Chondrocyte (in vitro differentiated cells): ENCODE results near the gene SYT6. TPM values are rescaled to one million over a fixed set of nuclear protein-coding genes. Genes with fewer than 3 reads are reported as not detected.

Source experiments
- DNase-seq: peaks from one replicate; pipeline ENCODE4 v3.0.0; 2021; ENCODE audit warnings: mixed read lengths, low spot score
- H3K27ac Mint-ChIP-seq: one replicate; pipeline ENCODE4 v1.8.0; 2021; ENCODE audit warnings: mild to moderate bottlenecking, moderate library complexity, mixed read lengths; ENCODE audit not compliant: unreplicated experiment
- H3K27me3 Mint-ChIP-seq: 2 replicates; pipeline ENCODE4 v1.8.0; 2021; ENCODE audit warnings: low read depth, mixed read lengths
- H3K36me3 Mint-ChIP-seq: 2 replicates; pipeline ENCODE4 v1.8.0; 2021; ENCODE audit warnings: low read depth, mixed read lengths
- H3K4me1 Mint-ChIP-seq: 2 replicates; pipeline ENCODE4 v1.8.0; 2021; ENCODE audit warnings: low read depth, mild to moderate bottlenecking, mixed read lengths
- H3K4me3 Mint-ChIP-seq: one replicate; pipeline ENCODE4 v1.8.0; 2021; ENCODE audit warnings: mild to moderate bottlenecking, moderate library complexity, mixed read lengths; ENCODE audit not compliant: unreplicated experiment
- H3K9me3 Mint-ChIP-seq: 2 replicates; pipeline ENCODE4 v1.8.0; 2021; ENCODE audit warnings: low read depth, mixed read lengths
- total RNA-seq: library from RNA; stranded (reverse); gene quantifications from 3 replicates; pipeline ENCODE4 v1.2.1, GENCODE V29; 2021
- TF ChIP-seq, protein P1 (sequence below): fragments of 200-600 bp; sonication (generic); IDR thresholded peaks from 2 replicates; pipeline ENCODE4 v1.5.0; 2021; ENCODE audit warnings: antibody characterized with exemption, mild to moderate bottlenecking, moderate library complexity

The SYT6 gene
- total RNA-seq, 1 donor from 2014 or later, result not detected

DNA sequence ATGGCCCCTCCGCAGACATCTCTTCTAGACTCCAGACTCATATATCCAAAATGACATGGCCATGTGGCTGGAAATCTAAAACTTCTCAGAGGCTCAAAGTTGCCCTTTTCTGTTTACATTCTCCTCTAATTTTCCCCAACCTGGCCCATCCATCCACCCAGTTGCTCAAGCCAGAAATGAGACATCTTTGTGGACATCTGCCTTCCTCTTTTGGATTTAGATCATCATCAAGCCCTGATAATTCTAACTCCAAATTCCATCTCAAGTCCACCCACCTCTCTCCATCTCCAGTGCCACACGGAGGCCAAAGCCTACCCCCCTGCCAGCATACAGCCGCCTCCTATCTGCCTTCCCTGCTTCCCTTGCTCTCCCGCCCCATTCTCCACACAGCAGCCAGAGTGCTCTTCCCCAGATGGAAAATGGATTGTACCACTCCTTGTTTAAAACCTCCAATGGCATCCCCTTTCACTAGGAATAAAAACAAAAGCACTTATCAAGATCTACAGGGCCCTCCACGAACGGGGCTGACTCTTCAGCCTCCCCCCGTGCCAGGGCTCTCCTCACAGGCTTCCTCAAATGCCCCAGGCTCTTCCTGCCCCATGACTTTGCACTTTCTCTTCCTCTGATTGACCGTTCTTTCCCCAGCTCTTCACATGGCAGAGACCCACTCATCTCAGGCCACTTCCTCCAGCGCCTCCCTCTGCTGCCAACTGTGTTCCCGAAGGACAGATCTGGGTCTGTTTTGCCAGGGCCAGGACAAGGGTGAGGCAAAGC is 40.1 kb downstream of the SYT6 start:
- DNase-seq, result no peak
- TF ChIP-seq, protein P1, sequence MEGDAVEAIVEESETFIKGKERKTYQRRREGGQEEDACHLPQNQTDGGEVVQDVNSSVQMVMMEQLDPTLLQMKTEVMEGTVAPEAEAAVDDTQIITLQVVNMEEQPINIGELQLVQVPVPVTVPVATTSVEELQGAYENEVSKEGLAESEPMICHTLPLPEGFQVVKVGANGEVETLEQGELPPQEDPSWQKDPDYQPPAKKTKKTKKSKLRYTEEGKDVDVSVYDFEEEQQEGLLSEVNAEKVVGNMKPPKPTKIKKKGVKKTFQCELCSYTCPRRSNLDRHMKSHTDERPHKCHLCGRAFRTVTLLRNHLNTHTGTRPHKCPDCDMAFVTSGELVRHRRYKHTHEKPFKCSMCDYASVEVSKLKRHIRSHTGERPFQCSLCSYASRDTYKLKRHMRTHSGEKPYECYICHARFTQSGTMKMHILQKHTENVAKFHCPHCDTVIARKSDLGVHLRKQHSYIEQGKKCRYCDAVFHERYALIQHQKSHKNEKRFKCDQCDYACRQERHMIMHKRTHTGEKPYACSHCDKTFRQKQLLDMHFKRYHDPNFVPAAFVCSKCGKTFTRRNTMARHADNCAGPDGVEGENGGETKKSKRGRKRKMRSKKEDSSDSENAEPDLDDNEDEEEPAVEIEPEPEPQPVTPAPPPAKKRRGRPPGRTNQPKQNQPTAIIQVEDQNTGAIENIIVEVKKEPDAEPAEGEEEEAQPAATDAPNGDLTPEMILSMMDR, result no peak
- Mint-ChIP-seq H3K27me3 (peaks cover 3% of the 10 kb centered on the region), H3K36me3 (no peaks in the 10 kb centered on the region), H3K27ac (no peak overlapping the region), H3K9me3 (no peaks in the 10 kb centered on the region), H3K4me3 (no peak overlapping the region), H3K4me1 (peaks cover 10% of the 10 kb centered on the region)

DNA sequence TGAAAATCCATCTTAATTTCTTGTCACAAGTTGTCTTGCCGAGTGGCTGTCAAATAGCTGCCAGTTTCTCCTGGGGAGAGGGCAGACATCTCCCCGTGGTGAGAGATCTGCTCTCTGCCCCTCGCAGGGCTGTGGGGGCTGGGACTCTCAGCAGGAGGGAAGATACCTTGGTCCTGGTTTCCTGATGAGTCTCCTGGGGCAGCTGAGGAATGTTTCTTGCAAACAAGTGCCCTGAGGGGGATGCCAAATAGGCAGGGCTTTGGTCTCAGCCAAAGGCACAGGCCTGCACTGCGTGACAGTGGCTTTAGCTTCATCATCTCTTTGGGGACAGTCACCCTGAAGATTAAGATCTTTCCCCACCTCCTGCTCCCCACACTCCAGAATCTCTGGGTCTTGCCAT is 40.9 kb downstream of the SYT6 start:
- DNase-seq, result no peak
- TF ChIP-seq, protein P1, result no peak
- Mint-ChIP-seq H3K9me3 (no peaks in the 10 kb centered on the region), H3K27ac (no peak overlapping the region), H3K27me3 (peaks cover 3% of the 10 kb centered on the region), H3K4me3 (no peak overlapping the region), H3K4me1 (peaks cover 10% of the 10 kb centered on the region), H3K36me3 (no peaks in the 10 kb centered on the region)

DNA sequence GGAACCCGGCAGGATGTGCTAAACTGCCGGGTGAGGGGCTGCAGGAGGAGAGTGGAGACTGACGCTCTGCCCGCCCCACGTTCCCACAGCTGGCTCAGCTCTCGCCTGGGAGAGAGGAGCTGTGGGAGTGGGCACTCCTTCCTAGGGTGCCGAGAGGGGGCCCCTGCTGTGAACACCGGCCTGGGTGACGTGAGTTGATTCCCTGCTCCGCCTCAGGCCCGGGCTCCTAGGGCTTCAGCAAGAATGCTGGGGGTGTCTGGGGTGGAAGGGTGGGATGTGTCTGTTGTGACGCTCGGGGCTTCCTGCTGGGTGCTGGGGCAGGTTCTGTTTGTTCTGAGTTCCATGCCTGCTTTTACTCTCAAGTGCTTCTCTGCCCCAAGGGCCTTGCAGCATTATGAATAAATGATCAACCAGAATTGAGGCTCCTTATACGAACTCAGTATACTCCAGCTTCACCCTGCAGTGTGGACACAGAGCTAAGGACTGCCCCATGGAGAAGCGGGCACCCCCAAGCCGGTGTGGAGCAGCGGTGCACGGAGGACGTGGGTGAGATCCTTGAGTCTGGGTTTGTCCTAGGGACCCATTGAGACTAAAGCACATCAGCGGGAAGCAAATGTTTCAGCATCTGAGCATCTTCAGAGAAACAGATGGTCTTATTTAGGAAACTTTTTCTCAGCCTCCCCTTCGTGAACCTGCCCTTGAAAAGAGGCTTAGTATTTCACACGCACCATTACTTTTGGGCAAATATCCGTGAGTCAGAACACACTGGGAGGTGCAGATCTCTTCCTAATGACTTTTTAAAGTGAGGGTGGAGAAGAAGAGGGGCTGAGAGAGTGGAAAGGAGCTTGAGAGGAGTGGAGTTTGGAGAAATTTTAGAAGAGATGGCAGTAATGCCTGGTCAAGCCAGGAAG is 41.7 kb downstream of the SYT6 start:
- no peak overlapping the region for H3K27ac Mint-ChIP-seq
- peaks cover 10% of the 10 kb centered on the region for H3K4me1 Mint-ChIP-seq
- H3K27me3 Mint-ChIP-seq, result peaks cover 3% of the 10 kb centered on the region
- no peaks in the 10 kb centered on the region for H3K9me3 Mint-ChIP-seq
- no peak overlapping the region for H3K4me3 Mint-ChIP-seq
- TF ChIP-seq, protein P1, result no peak
- H3K36me3 Mint-ChIP-seq, result no peaks in the 10 kb centered on the region
- no peak for DNase-seq

DNA sequence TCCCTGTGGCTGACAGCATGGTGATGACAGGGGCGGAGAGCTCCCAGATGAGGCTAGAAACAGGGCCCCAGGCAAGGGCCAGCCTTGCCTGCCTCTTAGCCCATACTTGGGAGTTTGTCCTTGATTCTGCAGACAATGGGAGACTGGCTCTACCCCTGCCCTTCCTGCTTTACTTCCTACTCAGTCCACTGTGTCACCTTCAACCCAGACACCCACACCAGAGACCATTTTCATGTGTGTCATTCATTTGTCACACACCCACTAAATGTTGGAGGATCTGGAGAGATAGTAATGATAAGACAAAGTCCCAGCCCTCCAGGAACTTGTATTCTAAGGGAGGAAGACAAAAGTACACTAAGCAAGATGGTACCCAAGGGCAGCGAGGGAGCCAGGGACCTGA is 43.7 kb downstream of the SYT6 start:
- Mint-ChIP-seq H3K27me3 (peaks cover 8% of the 10 kb centered on the region), H3K4me1 (peaks cover 10% of the 10 kb centered on the region), H3K36me3 (no peaks in the 10 kb centered on the region), H3K9me3 (no peaks in the 10 kb centered on the region), H3K27ac (no peak overlapping the region), H3K4me3 (no peak overlapping the region)
- TF ChIP-seq, protein P1, result no peak
- DNase-seq, result no peak

DNA sequence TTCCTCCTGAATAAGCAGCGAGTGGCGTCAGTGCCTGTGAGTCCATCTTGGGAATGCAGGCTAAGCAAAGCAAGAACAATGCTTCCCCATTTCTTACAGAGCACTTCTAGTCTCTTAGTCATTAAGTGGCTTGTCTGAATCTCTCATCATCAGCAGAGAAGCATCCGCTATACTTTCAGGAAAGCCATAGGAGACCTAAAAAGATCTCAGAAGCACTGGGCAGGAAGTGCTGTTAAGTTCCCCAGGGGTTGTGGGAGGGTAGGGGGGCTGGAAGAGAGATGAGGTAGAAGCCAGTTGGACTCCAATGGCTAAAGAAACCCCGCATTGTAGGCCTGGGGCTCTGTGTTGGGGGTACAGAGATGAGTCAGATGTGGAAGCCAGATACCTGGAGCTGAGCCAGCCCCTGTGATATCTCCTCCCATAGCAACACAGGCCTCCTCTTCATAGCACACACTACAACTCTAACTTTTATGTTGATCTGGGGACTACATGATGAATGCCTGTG is 44.9 kb downstream of the SYT6 start:
- Mint-ChIP-seq H3K36me3 (no peaks in the 10 kb centered on the region), H3K9me3 (no peaks in the 10 kb centered on the region), H3K27me3 (peaks cover 12% of the 10 kb centered on the region), H3K27ac (no peak overlapping the region), H3K4me1 (peaks cover 7% of the 10 kb centered on the region), H3K4me3 (no peak overlapping the region)
- DNase-seq, result no peak
- TF ChIP-seq, protein P1, result no peak
